GM12875 (cell line): ENCODE data around the gene DIP2C.
"Not testable (repeated sequence)": the region's sequence is repeated elsewhere in the genome, so short reads cannot be mapped to it uniquely, and the experiment has no call there.

Experiments
- H3K4me3 ChIP-seq: one replicate; pipeline ENCODE4 v1.5.1; 2011; ENCODE audit warnings: low read depth, low read length, control low read depth
- CTCF ChIP-seq: IDR thresholded peaks from 2 replicates; pipeline ENCODE4 v1.5.1; 2011; ENCODE audit warnings: low read depth, mild to moderate bottlenecking, control low read depth, inconsistent platforms, low read length, moderate library complexity, borderline replicate concordance; ENCODE audit not compliant: insufficient read depth

DIP2C gene

DNA sequence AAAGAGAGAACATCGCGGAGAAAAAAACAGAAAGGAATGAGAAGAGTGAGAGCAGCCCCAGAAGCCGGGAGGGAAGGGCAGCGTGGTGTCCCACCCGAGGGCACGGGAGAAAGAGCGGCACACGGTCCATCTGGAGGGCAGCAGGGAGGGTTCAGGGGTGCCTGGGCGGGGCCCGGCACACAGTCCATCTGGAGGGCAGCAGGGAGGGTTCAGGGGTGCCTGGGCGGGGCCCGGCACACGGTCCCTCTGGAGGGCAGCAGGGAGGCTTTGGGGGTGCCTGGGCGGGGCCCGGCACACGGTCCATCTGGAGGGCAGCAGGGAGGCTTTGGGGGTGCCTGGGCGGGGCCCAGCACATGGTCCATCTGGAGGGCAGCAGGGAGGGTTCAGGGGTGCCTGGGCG, 381.8 kb downstream of the DIP2C start:
- no peak overlapping the region for H3K4me3 ChIP-seq
- no peak for TF ChIP-seq CTCF

DNA sequence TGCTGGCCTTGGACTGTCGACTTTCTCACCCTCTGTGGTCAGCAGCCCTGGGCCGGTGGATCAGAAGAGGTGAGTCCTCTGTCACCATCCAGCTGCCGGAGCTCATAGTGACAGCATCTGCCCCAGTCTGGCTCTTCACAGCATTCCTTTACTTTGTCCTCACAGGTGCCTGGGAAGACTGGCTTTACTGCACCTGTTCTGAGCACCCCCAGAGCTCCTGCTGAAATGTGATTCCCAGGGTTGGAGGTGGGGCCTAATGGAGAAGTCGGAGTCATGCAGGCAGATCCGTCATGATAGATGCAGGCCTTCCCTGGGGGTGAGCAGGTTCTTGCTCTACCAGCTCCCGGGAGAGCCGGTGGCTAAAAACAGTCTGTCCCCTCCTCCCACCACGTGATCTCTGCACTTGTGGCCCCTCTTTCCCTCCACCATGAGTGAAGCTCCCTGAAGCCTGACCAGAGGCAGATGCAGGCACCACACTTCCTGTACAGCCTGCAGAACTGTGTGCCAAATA, 382.7 kb downstream of the DIP2C start:
- no peak for TF ChIP-seq CTCF
- H3K4me3 ChIP-seq = no peak overlapping the region

DNA sequence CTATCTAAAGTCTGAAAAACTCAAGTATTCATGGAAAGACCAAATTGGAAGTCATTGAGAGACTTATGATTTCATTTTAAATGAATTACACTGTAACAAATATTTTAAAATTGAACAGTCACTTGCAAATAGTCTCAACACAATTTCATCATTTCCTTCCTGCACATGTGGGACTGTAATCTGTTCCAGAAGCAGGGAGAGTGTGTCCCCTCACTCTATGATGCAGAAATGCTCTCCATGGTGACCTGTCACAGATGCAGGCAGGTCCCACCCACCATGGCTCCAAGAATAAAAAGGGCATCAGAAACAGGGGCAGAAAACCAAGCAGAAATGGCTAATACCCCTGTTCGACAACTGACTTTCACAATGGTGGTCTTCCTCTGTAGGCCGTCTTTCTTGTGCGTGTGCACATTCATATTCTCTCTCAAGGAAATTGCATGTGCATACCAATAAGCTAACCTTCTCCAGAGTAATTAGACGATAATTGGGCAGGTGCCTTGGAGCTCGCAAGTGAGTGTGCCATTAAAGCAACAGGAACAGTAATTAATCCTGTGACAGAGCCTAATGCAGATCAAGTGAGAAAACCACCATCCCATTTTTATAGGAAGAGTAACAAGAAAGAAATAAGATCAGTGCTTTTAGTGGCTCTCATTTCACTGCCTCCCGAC, 383.3 kb downstream of the DIP2C start:
- no peak for TF ChIP-seq CTCF
- H3K4me3 ChIP-seq = no peak overlapping the region

- no peak overlapping the region for H3K4me3 ChIP-seq
- no peak for TF ChIP-seq CTCF
Measured at GRCh38 chr10:305034-305433, 384.4 kb downstream of the DIP2C start.

DNA sequence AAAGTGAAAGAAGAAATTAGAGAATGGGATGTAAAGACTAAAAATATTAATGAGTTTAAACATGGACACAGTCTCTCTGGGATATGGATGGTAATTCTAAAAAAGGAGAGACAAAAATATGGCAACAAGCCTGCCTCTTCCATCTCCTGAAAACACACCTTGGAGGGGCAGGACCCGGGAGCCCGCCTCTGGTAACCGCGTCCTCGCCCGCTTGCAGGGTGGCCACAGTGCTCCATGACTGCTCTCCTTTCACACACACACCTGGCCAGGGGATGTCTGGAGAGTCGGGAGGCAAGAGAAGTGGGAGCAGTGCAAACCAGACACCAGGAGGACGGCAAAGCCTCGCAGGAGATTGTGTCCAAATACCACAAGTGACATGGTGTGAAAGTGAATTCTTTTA, 387.9 kb downstream of the DIP2C start:
- no peak for TF ChIP-seq CTCF
- no peak overlapping the region for H3K4me3 ChIP-seq

GRCh38 chr10:300580-300979, 388.9 kb downstream of the DIP2C start:
- H3K4me3 ChIP-seq = not testable (repeated sequence)

GRCh38 chr10:299969-300368, 389.5 kb downstream of the DIP2C start:
- TF ChIP-seq CTCF = no peak
- no peak overlapping the region for H3K4me3 ChIP-seq
